Uterus (tissue), 2 donors: Measurements from ENCODE around the gene PCDHA2.

Experiments used
- POLR2A ChIP-seq, 2 donors: fragments of 450-650 bp; IDR thresholded peaks; one replicate each; pipeline ENCODE4 v1.6.1; 2016; ENCODE audit warnings: antibody characterized with exemption in 2 of 2, mild to moderate bottlenecking in 1 of 2, moderate library complexity in 1 of 2
- TF ChIP-seq, protein P1 (sequence below), 4 experiments: fragments of 200-600 bp in 2 of 4; fragments of 450-650 bp in 2 of 4; sonication (generic) in 2 of 4; IDR thresholded peaks; one replicate each; pipeline ENCODE4 v1.5.1; 2016 to 2019; ENCODE audit warnings: antibody characterized with exemption in 4 of 4, mild to moderate bottlenecking in 2 of 4, moderate library complexity in 1 of 4

DNA sequence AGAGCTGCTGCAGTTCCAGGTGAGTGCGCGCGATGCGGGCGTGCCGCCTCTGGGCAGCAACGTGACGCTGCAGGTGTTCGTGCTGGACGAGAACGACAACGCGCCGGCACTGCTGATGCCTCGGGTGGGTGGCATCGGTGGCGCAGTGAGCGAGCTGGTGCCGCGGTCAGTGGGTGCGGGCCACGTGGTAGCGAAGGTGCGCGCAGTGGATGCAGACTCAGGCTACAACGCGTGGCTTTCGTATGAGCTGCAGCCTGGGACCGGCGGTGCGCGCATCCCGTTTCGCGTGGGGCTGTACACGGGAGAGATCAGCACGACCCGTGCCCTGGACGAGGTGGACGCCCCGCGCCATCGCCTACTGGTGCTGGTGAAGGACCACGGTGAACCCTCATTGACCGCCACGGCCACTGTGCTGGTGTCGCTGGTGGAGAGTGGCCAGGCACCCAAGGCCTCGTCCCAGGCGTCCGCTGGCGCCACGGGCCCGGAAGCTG is 8.2 kb downstream of the PCDHA2 start:
- TF ChIP-seq, protein P1, sequence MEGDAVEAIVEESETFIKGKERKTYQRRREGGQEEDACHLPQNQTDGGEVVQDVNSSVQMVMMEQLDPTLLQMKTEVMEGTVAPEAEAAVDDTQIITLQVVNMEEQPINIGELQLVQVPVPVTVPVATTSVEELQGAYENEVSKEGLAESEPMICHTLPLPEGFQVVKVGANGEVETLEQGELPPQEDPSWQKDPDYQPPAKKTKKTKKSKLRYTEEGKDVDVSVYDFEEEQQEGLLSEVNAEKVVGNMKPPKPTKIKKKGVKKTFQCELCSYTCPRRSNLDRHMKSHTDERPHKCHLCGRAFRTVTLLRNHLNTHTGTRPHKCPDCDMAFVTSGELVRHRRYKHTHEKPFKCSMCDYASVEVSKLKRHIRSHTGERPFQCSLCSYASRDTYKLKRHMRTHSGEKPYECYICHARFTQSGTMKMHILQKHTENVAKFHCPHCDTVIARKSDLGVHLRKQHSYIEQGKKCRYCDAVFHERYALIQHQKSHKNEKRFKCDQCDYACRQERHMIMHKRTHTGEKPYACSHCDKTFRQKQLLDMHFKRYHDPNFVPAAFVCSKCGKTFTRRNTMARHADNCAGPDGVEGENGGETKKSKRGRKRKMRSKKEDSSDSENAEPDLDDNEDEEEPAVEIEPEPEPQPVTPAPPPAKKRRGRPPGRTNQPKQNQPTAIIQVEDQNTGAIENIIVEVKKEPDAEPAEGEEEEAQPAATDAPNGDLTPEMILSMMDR (IDR thresholded peaks at IDR 0.05), result no peak
- TF ChIP-seq POLR2A (IDR thresholded peaks at IDR 0.05), result no peak
